H1 (cell line): Measurements from ENCODE around the gene CDH22. TPM values are rescaled to one million over a fixed set of nuclear protein-coding genes. Genes with fewer than 3 reads are reported as not detected.
A peak's percentile ranks its signal among the peaks of the same experiment; 100 is the strongest.

ENCODE experiments used
- ASH2L ChIP-seq: fragments of 200-600, 300-600 bp; sonication (generic); IDR thresholded peaks from one replicate; pipeline ENCODE4 v1.7.1; 2017; ENCODE audit warnings: low read length
- BACH1 ChIP-seq: IDR thresholded peaks from 2 replicates; pipeline ENCODE4 v1.6.1; 2012; ENCODE audit warnings: low read length, improper control_type of control experiment
- CHD1 ChIP-seq: IDR thresholded peaks from 2 replicates; pipeline ENCODE4 v1.6.1; 2012; ENCODE audit warnings: low read depth, low read length, improper control_type of control experiment
- CHD2 ChIP-seq: IDR thresholded peaks from 2 replicates; pipeline ENCODE4 v1.6.1; 2012; ENCODE audit warnings: low read length, improper control_type of control experiment
- HDAC2 ChIP-seq, 2 experiments: fragments of 300-600 bp in 1 of 2; sonication (generic) in 1 of 2; IDR thresholded peaks; 2 replicates each; pipeline ENCODE4 v1.6.1; 2011 to 2012; ENCODE audit warnings: low read depth in 2 of 2, low read length in 2 of 2, mild to moderate bottlenecking in 2 of 2, moderate library complexity in 2 of 2, borderline replicate concordance in 1 of 2, inconsistent platforms in 1 of 2
- KDM1A ChIP-seq: fragments of 200-600, 300-600 bp; sonication (generic); IDR thresholded peaks from 2 replicates; pipeline ENCODE4 v1.7.1; 2016; ENCODE audit warnings: mild to moderate bottlenecking, low read length, borderline replicate concordance
- KDM4A ChIP-seq: IDR thresholded peaks from one replicate; pipeline ENCODE4 v1.7.1; 2012; ENCODE audit warnings: low read depth, mild to moderate bottlenecking, moderate library complexity, low read length, inconsistent platforms; ENCODE audit not compliant: severe bottlenecking
- MAFK ChIP-seq: IDR thresholded peaks from 2 replicates; pipeline ENCODE4 v1.6.1; 2012; ENCODE audit warnings: low read depth, mild to moderate bottlenecking, improper control_type of control experiment, low read length
- NANOG ChIP-seq: IDR thresholded peaks from 2 replicates; pipeline ENCODE4 v1.6.1; 2011; ENCODE audit warnings: low read length, low read depth, mild to moderate bottlenecking, inconsistent platforms; ENCODE audit not compliant: insufficient read depth, poor library complexity, severe bottlenecking
- NRF1 ChIP-seq: IDR thresholded peaks from 2 replicates; pipeline ENCODE4 v1.6.1; 2011; ENCODE audit warnings: mild to moderate bottlenecking, low read depth, low read length, improper control_type of control experiment
- PHF8 ChIP-seq: fragments of 200-600 bp; sonication (generic); conservative IDR thresholded peaks from 2 replicates; pipeline ENCODE4 v1.7.1; 2012; ENCODE audit warnings: low read depth, mild to moderate bottlenecking, inconsistent platforms, low read length, moderate library complexity
- POLR2A ChIP-seq, 2 experiments: IDR thresholded peaks; 1 replicate in 1 of 2; 2 replicates in 1 of 2; pipeline ENCODE4 v1.6.1; 2011; ENCODE audit warnings: low read depth in 2 of 2, low read length in 2 of 2, mild to moderate bottlenecking in 2 of 2; ENCODE audit errors: control extremely low read depth in 1 of 2
- POLR2AphosphoS5 ChIP-seq: IDR thresholded peaks from 2 replicates; pipeline ENCODE4 v1.6.1; 2011; ENCODE audit warnings: low read depth, low read length
- RFX5 ChIP-seq: IDR thresholded peaks from 2 replicates; pipeline ENCODE4 v1.6.1; 2011; ENCODE audit warnings: low read depth, low read length, improper control_type of control experiment, borderline replicate concordance
- RXRA ChIP-seq: IDR thresholded peaks from 2 replicates; pipeline ENCODE4 v1.6.1; 2011; ENCODE audit warnings: low read depth, mild to moderate bottlenecking, low read length, moderate library complexity; ENCODE audit not compliant: insufficient read depth
- SIN3A ChIP-seq, 2 experiments: IDR thresholded peaks in 1 of 2; conservative IDR thresholded peaks in 1 of 2; 2 replicates each; pipeline ENCODE4 v1.6.1; 2011 to 2012; ENCODE audit warnings: low read length in 2 of 2, improper control_type of control experiment in 1 of 2, low read depth in 1 of 2, mild to moderate bottlenecking in 1 of 2
- SIRT6 ChIP-seq: IDR thresholded peaks from one replicate; pipeline ENCODE4 v1.7.1; 2012; ENCODE audit warnings: low read length, inconsistent platforms
- SIX5 ChIP-seq: IDR thresholded peaks from 2 replicates; pipeline ENCODE4 v1.6.1; 2011; ENCODE audit warnings: mild to moderate bottlenecking, low read depth, low read length
- SP4 ChIP-seq: IDR thresholded peaks from 2 replicates; pipeline ENCODE4 v1.6.1; 2012; ENCODE audit warnings: low read length, inconsistent platforms
- SUZ12 ChIP-seq: fragments of 200-600 bp; sonication (generic); IDR thresholded peaks from 2 replicates; pipeline ENCODE4 v1.6.1; 2012; ENCODE audit warnings: mild to moderate bottlenecking, inconsistent platforms, low read length, moderate library complexity, mixed read lengths
- TBP ChIP-seq: IDR thresholded peaks from 2 replicates; pipeline ENCODE4 v1.6.1; 2011; ENCODE audit warnings: low read depth, low read length, improper control_type of control experiment
- ZNF274 ChIP-seq: IDR thresholded peaks from 2 replicates; pipeline ENCODE4 v1.7.0; 2012; ENCODE audit warnings: low read length, borderline replicate concordance; ENCODE audit errors: extremely low read depth
- polyA plus RNA-seq, 7 experiments: library from polyadenylated mRNA; depleted of rRNA in 3 of 7; stranded (reverse) in 5 of 7; unstranded in 2 of 7; fragments of >200 nt in 5 of 7; fragments of 200-250 nt in 2 of 7; gene quantifications; 1 replicate in 5 of 7; 2 replicates in 1 of 7; 4 replicates in 1 of 7; pipeline versions ENCODE4 v1.2.1 to v1.2.3, GENCODE V29; 2011 to 2013; ENCODE audit warnings: missing spikeins in 2 of 7, mixed read lengths in 2 of 7
- total RNA-seq: library from RNA; stranded (reverse); fragmentation: NEBNext Ultra II Directional; extraction: Animal tissue kit (Norgen Biotek cat#: 25700); gene quantifications from 2 replicates; pipeline ENCODE4 v1.2.1, GENCODE V29; 2021
- TF ChIP-seq, protein P1 (sequence below): IDR thresholded peaks from 2 replicates; pipeline ENCODE4 v1.6.1; 2011; ENCODE audit warnings: low read length, improper control_type of control experiment
- TF ChIP-seq, protein P2 (sequence below): IDR thresholded peaks from 2 replicates; pipeline ENCODE4 v1.6.1; 2012; ENCODE audit warnings: inconsistent platforms

The CDH22 gene
- total and polyA plus RNA-seq, 2 of the 8 experiments (the other 6 are each of a cell fraction or from before 2014, with no cell fraction given) = 0.35 to 0.39 TPM

DNA sequence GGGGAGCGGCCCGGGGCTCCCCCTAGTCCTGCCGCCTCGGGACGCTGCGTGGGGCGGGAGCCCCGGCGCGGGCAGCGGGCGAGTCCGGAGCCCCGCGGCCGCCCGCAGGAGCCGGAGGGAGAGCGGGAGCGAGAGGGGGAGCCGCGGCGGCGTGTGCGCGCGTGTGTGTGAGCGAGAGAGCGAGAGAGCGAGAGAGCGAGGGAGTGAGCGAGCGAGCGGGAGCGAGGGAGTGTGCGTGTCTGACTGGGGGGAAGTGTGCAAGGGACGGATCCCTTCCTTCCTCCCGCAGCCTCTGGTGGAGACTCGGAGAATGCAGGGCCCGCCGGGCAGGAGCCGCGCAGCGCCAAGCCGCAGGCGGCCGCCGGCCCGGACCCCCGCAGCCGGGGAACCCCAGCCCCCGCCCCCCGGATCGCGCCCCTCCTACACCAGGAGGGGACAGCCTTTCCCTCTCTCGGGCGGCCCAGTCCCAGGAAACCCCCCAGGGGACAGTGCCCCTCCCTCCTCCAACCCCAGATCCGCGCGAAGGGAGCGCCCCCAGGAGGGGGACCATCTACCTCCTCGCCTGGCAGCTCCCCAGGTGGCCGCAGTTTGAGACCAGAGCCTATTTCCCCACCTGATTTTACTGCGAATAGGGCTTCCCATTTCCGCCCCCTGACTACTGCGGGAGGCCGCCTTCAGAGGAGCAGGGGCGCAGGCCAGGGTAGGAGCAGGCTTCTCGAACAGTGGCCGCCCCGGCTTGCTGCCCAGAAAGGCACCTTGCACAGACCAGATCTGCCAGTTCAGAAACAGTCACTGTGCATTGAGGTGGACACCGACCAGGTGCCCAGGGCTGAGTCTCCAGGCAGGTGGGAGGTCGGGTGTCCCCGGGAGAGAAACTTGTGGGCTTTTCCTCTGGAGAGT, at the start of gene CDH22 (continued):
- no peak for TF ChIP-seq KDM1A
- TF ChIP-seq POLR2AphosphoS5 = no peak
- TF ChIP-seq SP4 = no peak
- no peak for TF ChIP-seq ZNF274
- TF ChIP-seq KDM4A = peak; percentile 90
- no peak for TF ChIP-seq ASH2L
- TF ChIP-seq, protein P1, sequence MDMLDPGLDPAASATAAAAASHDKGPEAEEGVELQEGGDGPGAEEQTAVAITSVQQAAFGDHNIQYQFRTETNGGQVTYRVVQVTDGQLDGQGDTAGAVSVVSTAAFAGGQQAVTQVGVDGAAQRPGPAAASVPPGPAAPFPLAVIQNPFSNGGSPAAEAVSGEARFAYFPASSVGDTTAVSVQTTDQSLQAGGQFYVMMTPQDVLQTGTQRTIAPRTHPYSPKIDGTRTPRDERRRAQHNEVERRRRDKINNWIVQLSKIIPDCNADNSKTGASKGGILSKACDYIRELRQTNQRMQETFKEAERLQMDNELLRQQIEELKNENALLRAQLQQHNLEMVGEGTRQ = no peak
- peak; percentile 52 for TF ChIP-seq BACH1
- TF ChIP-seq MAFK = no peak
- no peak for TF ChIP-seq SIRT6
- TF ChIP-seq NRF1 = no peak
- TF ChIP-seq TBP = no peak
- TF ChIP-seq CHD1 = no peak
- no peak for TF ChIP-seq PHF8
- TF ChIP-seq, protein P2, sequence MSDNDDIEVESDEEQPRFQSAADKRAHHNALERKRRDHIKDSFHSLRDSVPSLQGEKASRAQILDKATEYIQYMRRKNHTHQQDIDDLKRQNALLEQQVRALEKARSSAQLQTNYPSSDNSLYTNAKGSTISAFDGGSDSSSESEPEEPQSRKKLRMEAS = peak; percentile 48; the same call in 1 of the 2 replicates
- TF ChIP-seq SIN3A (conservative IDR thresholded peaks at IDR 0.05 in 1 of 2, IDR thresholded peaks at IDR 0.05 in 1 of 2; ENCODE audit: low read depth in 1 of 2, low read length in 2 of 2) = no peak
- no peak for TF ChIP-seq SIX5
- no peak for TF ChIP-seq CHD2
- TF ChIP-seq RXRA = no peak
- TF ChIP-seq POLR2A (IDR thresholded peaks at IDR 0.05; ENCODE audit: control extremely low read depth in 1 of 2, low read depth in 2 of 2, low read length in 2 of 2) = no peak
- TF ChIP-seq NANOG = no peak
- TF ChIP-seq HDAC2 (IDR thresholded peaks at IDR 0.05; ENCODE audit: borderline replicate concordance in 1 of 2, low read depth in 2 of 2, low read length in 2 of 2) = no peak
- TF ChIP-seq SUZ12 = peak; percentile 50
- TF ChIP-seq RFX5 = no peak
